Tibial nerve (tissue), 4 donors: Measurements from ENCODE around the gene TBC1D21. TPM values are rescaled to one million over a fixed set of nuclear protein-coding genes. Genes with fewer than 3 reads are reported as not detected.
A peak's percentile ranks its signal among the peaks of the same experiment; 100 is the strongest.
"Not testable (repeated sequence)": the region's sequence is repeated elsewhere in the genome, so short reads cannot be mapped to it uniquely, and the experiment has no call there.

Experiments used
- DNase-seq, 2 donors: peaks; one replicate each; pipeline ENCODE4 v3.0.0-alpha.2; 2019; ENCODE audit warnings: low spot score in 2 of 2
- H3K27ac ChIP-seq, 4 donors: fragments of 200-600 bp; sonication (generic) in 3 of 4; one replicate each; pipeline ENCODE4 v1.5.1; 2017 to 2019; ENCODE audit warnings: mild to moderate bottlenecking in 1 of 4
- H3K27me3 ChIP-seq, 2 donors: fragments of 200-600 bp; sonication (generic) in 1 of 2; one replicate each; pipeline versions ENCODE4 v1.5.1 to v1.6.0; 2017 to 2019
- H3K36me3 ChIP-seq, 3 donors: fragments of 200-600 bp; sonication (generic); one replicate each; pipeline ENCODE4 v1.5.1; 2018 to 2019
- H3K4me1 ChIP-seq, 4 donors: fragments of 200-600 bp; sonication (generic) in 3 of 4; one replicate each; pipeline ENCODE4 v1.5.1; 2017 to 2019
- H3K4me3 ChIP-seq, 4 donors: fragments of 200-600 bp; sonication (generic) in 3 of 4; one replicate each; pipeline ENCODE4 v1.5.1; 2017 to 2019; ENCODE audit warnings: mild to moderate bottlenecking in 1 of 4, moderate library complexity in 1 of 4
- H3K9me3 ChIP-seq, 4 donors: fragments of 200-600 bp; sonication (generic) in 3 of 4; one replicate each; pipeline ENCODE4 v1.5.1; 2017 to 2019
- EP300 ChIP-seq, 2 donors: sonication (generic); formaldehyde crosslinking; IDR thresholded peaks; one replicate each; pipeline ENCODE4 v1.6.1; 2017; ENCODE audit warnings: antibody characterized with exemption in 2 of 2, mild to moderate bottlenecking in 1 of 2
- POLR2A ChIP-seq, 2 donors: fragments of 450-650 bp; IDR thresholded peaks; one replicate each; pipeline ENCODE4 v1.6.1; 2017; ENCODE audit warnings: antibody characterized with exemption in 2 of 2, mild to moderate bottlenecking in 2 of 2, moderate library complexity in 2 of 2
- WGBS, 2 donors: methylation state at CpG; one replicate each; pipeline ENCODE4 v1.1.5; 2018; 5-methylcytosine and 5-hydroxymethylcytosine counted together
- total RNA-seq, 4 donors: library from RNA; depleted of rRNA; stranded (reverse); fragments of >200 nt; gene quantifications; one replicate each; pipeline ENCODE4 v1.1.0, GENCODE V29; 2016
- TF ChIP-seq, protein P1 (sequence below), 5 experiments: fragments of 200-600 bp in 3 of 5; fragments of 450-650 bp in 2 of 5; sonication (generic) in 3 of 5; IDR thresholded peaks; one replicate each; pipeline ENCODE4 v1.5.1; 2016 to 2019; ENCODE audit warnings: antibody characterized with exemption in 5 of 5, mild to moderate bottlenecking in 3 of 5, moderate library complexity in 2 of 5

Gene TBC1D21
- total RNA-seq, 4 donors from 2014 or later: not detected

DNA sequence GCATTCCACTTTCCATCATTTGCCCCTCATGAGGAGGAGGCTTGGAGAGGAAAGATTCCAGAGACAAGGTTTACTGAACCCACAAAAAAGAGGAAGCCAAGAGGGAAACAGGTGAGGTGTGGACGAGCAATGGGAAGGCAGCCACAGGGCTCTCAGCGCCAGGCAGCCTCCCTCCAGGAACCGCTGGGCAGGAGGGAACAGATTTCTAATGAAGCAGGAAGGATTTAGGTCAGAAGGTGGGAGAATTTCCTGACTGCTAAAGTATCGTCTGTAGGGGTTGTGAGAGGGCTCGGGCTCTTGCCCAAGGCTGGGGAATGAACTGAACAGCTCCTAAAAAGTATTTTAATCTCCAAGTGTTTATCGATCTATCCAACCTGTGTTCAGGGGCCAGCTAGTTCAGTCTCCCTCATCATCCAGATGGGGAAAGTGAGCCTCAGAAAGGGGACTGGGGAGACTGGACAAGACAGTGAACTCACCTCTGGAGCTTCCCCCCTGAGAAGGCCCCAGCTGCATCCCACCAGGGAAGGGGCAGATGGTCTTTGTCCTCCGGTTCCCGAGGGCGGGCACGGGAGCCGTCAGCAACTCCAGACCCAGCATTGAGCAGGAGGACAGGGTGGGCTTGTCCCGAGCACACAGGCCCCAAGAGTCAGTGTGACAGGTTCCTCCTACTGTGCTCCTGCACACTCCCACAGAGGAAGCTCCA, 63.4 kb downstream of the TBC1D21 start:
- no peaks in the 10 kb centered on the region for H3K9me3 ChIP-seq
- no peaks in the 10 kb centered on the region for H3K36me3 ChIP-seq
- H3K4me3 ChIP-seq: no peak overlapping the region
- 54 to 62% methylated on average over 12 of the region's 12 CpGs for whole genome bisulfite sequencing, 2 donors
- H3K27ac ChIP-seq: peak overlapping the region in 3 of 4 donors; percentile 12 to 50 (median 28)
- DNase-seq: no peak
- H3K27me3 ChIP-seq: no peaks in the 10 kb centered on the region
- H3K4me1 ChIP-seq: peaks cover 0 to 35% (median 9%) of the 10 kb centered on the region in 4 donors
- TF ChIP-seq EP300 (IDR thresholded peaks at IDR 0.05) (no peak), POLR2A (IDR thresholded peaks at IDR 0.05) (no peak)
- TF ChIP-seq, protein P1, sequence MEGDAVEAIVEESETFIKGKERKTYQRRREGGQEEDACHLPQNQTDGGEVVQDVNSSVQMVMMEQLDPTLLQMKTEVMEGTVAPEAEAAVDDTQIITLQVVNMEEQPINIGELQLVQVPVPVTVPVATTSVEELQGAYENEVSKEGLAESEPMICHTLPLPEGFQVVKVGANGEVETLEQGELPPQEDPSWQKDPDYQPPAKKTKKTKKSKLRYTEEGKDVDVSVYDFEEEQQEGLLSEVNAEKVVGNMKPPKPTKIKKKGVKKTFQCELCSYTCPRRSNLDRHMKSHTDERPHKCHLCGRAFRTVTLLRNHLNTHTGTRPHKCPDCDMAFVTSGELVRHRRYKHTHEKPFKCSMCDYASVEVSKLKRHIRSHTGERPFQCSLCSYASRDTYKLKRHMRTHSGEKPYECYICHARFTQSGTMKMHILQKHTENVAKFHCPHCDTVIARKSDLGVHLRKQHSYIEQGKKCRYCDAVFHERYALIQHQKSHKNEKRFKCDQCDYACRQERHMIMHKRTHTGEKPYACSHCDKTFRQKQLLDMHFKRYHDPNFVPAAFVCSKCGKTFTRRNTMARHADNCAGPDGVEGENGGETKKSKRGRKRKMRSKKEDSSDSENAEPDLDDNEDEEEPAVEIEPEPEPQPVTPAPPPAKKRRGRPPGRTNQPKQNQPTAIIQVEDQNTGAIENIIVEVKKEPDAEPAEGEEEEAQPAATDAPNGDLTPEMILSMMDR (IDR thresholded peaks at IDR 0.05): no peak

DNA sequence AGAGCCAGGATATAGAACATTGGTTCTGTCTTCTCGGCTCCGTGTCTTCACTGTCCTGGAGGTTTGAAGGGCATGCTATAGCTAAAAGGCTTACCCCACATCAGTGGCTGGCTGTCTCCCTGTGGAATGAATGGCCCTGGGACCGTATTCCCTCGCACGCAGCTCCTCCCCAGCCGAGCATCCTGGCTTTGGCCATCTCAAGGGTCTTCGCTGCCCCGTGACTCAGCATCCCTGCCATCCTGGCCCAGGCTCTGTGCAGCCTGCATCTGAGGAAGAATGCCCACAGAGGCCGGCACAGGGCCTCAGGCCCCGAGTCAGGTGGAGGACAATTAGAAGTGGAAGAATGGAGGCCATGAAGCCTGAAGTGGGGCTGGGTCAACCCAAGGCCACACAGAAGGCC, 63.9 kb downstream of the TBC1D21 start:
- no peaks in the 10 kb centered on the region for H3K27me3 ChIP-seq
- H3K4me1 ChIP-seq: peaks cover 0 to 41% (median 9%) of the 10 kb centered on the region in 4 donors
- no peaks in the 10 kb centered on the region for H3K9me3 ChIP-seq
- H3K36me3 ChIP-seq: no peaks in the 10 kb centered on the region
- no peak for TF ChIP-seq EP300 (IDR thresholded peaks at IDR 0.05)
- TF ChIP-seq, protein P1 (IDR thresholded peaks at IDR 0.05): no peak
- no peak for TF ChIP-seq POLR2A (IDR thresholded peaks at IDR 0.05)
- no peak overlapping the region for H3K4me3 ChIP-seq
- peak overlapping the region in 1 of 4 donors; percentile 50 for H3K27ac ChIP-seq
- DNase-seq: no peak
- 75 to 84% methylated on average over 9 of the region's 10 CpGs for WGBS, 2 donors

DNA sequence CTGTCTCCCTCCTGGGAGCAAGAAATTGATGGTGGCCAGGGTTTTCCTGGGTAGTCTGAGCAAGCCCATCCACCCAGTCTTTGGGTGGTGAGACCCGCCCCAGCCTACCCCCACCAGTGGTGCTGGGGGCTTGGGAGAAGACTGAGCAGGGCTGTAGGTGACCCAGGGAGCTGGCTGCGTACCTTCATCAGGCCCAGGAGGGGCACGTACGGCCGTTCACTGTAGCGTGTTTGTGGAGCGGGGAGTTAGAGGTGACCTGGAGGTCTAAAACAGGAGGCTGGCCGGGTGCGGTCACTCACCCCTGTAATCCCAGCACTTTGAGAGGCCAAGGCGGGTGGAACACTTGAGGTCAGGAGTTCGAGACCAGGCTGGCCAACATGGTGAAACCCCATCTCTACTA, 64.4 kb downstream of the TBC1D21 start:
- Histone ChIP-seq H3K4me1 (peaks cover 0 to 45% (median 9%) of the 10 kb centered on the region in 4 donors), H3K4me3 (no peak overlapping the region), H3K9me3 (no peaks in the 10 kb centered on the region), H3K27ac (no peak overlapping the region), H3K36me3 (no peaks in the 10 kb centered on the region), H3K27me3 (no peaks in the 10 kb centered on the region)
- DNase-seq: no peak
- WGBS, 2 donors: 98% methylated on average over 11 of the region's 11 CpGs
- TF ChIP-seq POLR2A (IDR thresholded peaks at IDR 0.05) (no peak), EP300 (IDR thresholded peaks at IDR 0.05) (no peak)
- TF ChIP-seq, protein P1 (IDR thresholded peaks at IDR 0.05): no peak

DNA sequence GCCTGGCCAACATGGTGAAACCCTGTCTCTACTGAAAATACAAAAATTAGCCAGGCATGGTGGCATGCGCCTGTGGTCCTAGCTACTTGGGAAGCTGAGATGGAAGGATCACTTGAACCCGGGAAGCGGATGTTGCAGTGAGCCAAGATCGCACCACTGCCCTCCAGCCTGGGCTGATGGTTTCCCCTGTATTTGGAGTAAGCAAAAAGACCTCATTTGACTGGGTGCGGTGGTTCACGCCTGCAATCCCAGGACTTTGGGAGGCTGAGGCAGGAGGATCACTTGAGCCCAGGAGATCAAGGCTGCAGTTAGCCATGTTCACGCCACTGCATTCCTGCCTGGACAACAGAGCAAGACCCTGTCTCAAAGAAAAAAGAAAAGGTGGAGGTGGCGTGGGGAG, 65.2 kb downstream of the TBC1D21 start:
- not testable (repeated sequence) for H3K4me3 ChIP-seq, H3K27ac ChIP-seq, DNase-seq, H3K27me3 ChIP-seq, H3K9me3 ChIP-seq, H3K36me3 ChIP-seq
- H3K4me1 ChIP-seq: peaks cover 0 to 46% (median 9%) of the 10 kb centered on the region in 4 donors
- 85 to 95% methylated on average over 5 to 8 of the region's 8 CpGs for WGBS, 2 donors

Other genes starting within 250 kb of the TBC1D21 start
- gene NPTN, start 240.2 kb upstream of the TBC1D21 start, total RNA-seq: 100 to 1,000 TPM in 2 of 4 donors, 10 to 100 TPM in 2; 84.3 to 118 (median 106) TPM
- 10 to 100 TPM; 42.6 to 93.3 (median 70.9) TPM for gene CD276, start 189.2 kb upstream of the TBC1D21 start, total RNA-seq
- 10 to 100 TPM in 2 of 4 donors, 1 to 10 TPM in 2; 2.8 to 10.9 (median 6.7) TPM for gene INSYN1, start 120.2 kb upstream of the TBC1D21 start, total RNA-seq
- 10 to 100 TPM; 21.6 to 29.1 (median 24.4) TPM for gene LOXL1, start 52.9 kb downstream of the TBC1D21 start, total RNA-seq
- gene STOML1, start 118.7 kb downstream of the TBC1D21 start, total RNA-seq: 10 to 100 TPM; 16.6 to 29.1 (median 21.5) TPM
- gene PML, start 121.2 kb downstream of the TBC1D21 start, total RNA-seq: 100 to 1,000 TPM in 2 of 4 donors, 10 to 100 TPM in 2; 69.3 to 159 (median 89.4) TPM
- under 1 TPM in 2 of 4 donors, not detected in 2; 0.20 to 0.87 TPM for gene GOLGA6A, start 209.0 kb downstream of the TBC1D21 start, total RNA-seq